Loucy (cell line): ENCODE data around the gene CDC42EP5.
A peak's percentile ranks its signal among the peaks of the same experiment; 100 is the strongest.

Experiments used
- H2AFZ ChIP-seq: fragments of 200-600 bp; sonication (generic); 2 replicates; pipeline ENCODE4 v1.6.0; 2016; ENCODE audit warnings: antibody characterized with exemption, mild to moderate bottlenecking, low read length, moderate library complexity
- H3F3A ChIP-seq: fragments of 200-600 bp; 2 replicates; pipeline ENCODE4 v1.6.0; 2016; ENCODE audit warnings: antibody characterized with exemption, low read depth, mild to moderate bottlenecking
- H3K27me3 ChIP-seq: fragments of 200-600 bp; sonication (generic); 2 replicates; pipeline ENCODE4 v1.6.1; 2014; ENCODE audit warnings: low read length, mild to moderate bottlenecking; ENCODE audit not compliant: insufficient read depth, poor library complexity, severe bottlenecking
- H3K36me3 ChIP-seq: fragments of 200-600 bp; sonication (generic); 2 replicates; pipeline ENCODE4 v1.6.1; 2016; ENCODE audit warnings: low read length; ENCODE audit not compliant: insufficient read depth
- H3K4me1 ChIP-seq: fragments of 200-600 bp; sonication (generic); 2 replicates; pipeline ENCODE4 v1.5.1; 2014; ENCODE audit warnings: low read length, mild to moderate bottlenecking; ENCODE audit not compliant: insufficient read depth, poor library complexity, severe bottlenecking
- H3K4me2 ChIP-seq: fragments of 200-600 bp; sonication (generic); 2 replicates; pipeline ENCODE4 v1.6.0; 2014; ENCODE audit warnings: antibody characterized with exemption, low read length, low read depth, mild to moderate bottlenecking; ENCODE audit not compliant: poor library complexity, severe bottlenecking
- H3K4me3 ChIP-seq: fragments of 200-600 bp; sonication (generic); 2 replicates; pipeline ENCODE4 v1.5.1; 2014; ENCODE audit warnings: low read length, mild to moderate bottlenecking, mixed read lengths; ENCODE audit not compliant: poor library complexity, severe bottlenecking
- H3K79me2 ChIP-seq: fragments of 200-600 bp; sonication (generic); 2 replicates; pipeline ENCODE4 v1.6.1; 2014; ENCODE audit warnings: low read length; ENCODE audit not compliant: insufficient read depth
- H3K9ac ChIP-seq: fragments of 200-600 bp; sonication (generic); 2 replicates; pipeline ENCODE4 v1.6.0; 2014; ENCODE audit warnings: mild to moderate bottlenecking, low read depth, low read length, moderate library complexity; ENCODE audit not compliant: poor library complexity, severe bottlenecking
- H3K9me2 ChIP-seq: fragments of 200-600 bp; sonication (generic); replicated peaks from 2 replicates; pipeline ENCODE4 v1.6.1; 2016; ENCODE audit warnings: low read depth, low read length, mixed read lengths
- H3K9me3 ChIP-seq: fragments of 200-600 bp; sonication (generic); 2 replicates; pipeline ENCODE4 v1.6.1; 2014; ENCODE audit warnings: mild to moderate bottlenecking, antibody characterized with exemption, low read length, low read depth; ENCODE audit not compliant: insufficient read depth
- H4K20me1 ChIP-seq: fragments of 200-600 bp; sonication (generic); 2 replicates; pipeline ENCODE4 v1.6.0; 2014; ENCODE audit warnings: antibody characterized with exemption, low read length, mild to moderate bottlenecking; ENCODE audit not compliant: insufficient read depth, poor library complexity, severe bottlenecking
- CTCF ChIP-seq: fragments of 200-600 bp; sonication (generic); conservative IDR thresholded peaks from 2 replicates; pipeline ENCODE4 v1.5.1; 2014; ENCODE audit warnings: mild to moderate bottlenecking, antibody characterized with exemption, low read length
- EZH2phosphoT487 ChIP-seq: fragments of 200-600 bp; IDR thresholded peaks from 2 replicates; pipeline ENCODE4 v1.6.1; 2018; ENCODE audit warnings: antibody characterized with exemption, mild to moderate bottlenecking, moderate library complexity, borderline replicate concordance

CDC42EP5 gene

GRCh38 chr19:54464630-54465425 lies 8.3 kb downstream of the CDC42EP5 start:
- peak overlapping the region; percentile 100 for H3K4me3 ChIP-seq
- H2AFZ ChIP-seq, result peak overlapping the region; percentile 97
- H3K36me3 ChIP-seq, result peaks cover 13% of the 10 kb centered on the region; the same call in 1 of the 2 replicates
- TF ChIP-seq CTCF (no peak), EZH2phosphoT487 (no peak)
- no peaks in the 10 kb centered on the region for H3K27me3 ChIP-seq
- H3K9me2 ChIP-seq, result no peaks in the 10 kb centered on the region
- peaks cover 11% of the 10 kb centered on the region for H4K20me1 ChIP-seq
- H3K9me3 ChIP-seq, result no peaks in the 10 kb centered on the region
- H3K79me2 ChIP-seq, result no peaks in the 10 kb centered on the region
- peak overlapping the region; percentile 83 for H3K9ac ChIP-seq
- peak overlapping the region; percentile 100 for H3K4me2 ChIP-seq
- H3K4me1 ChIP-seq, result peaks cover 8% of the 10 kb centered on the region
- peaks cover 5% of the 10 kb centered on the region; the same call in 1 of the 2 replicates for H3F3A ChIP-seq

GRCh38 chr19:54464044-54464629 lies 9.0 kb downstream of the CDC42EP5 start:
- no peaks in the 10 kb centered on the region for H3K79me2 ChIP-seq
- peaks cover 18% of the 10 kb centered on the region for H4K20me1 ChIP-seq
- peak overlapping the region; percentile 97 for H2AFZ ChIP-seq
- H3F3A ChIP-seq, result peaks cover 5% of the 10 kb centered on the region; the same call in 1 of the 2 replicates
- no peaks in the 10 kb centered on the region for H3K27me3 ChIP-seq
- TF ChIP-seq CTCF (no peak), EZH2phosphoT487 (no peak)
- peak overlapping the region; percentile 100 for H3K4me3 ChIP-seq
- H3K9me3 ChIP-seq, result no peaks in the 10 kb centered on the region
- H3K4me2 ChIP-seq, result peak overlapping the region; percentile 100
- peak overlapping the region; percentile 83 for H3K9ac ChIP-seq
- H3K9me2 ChIP-seq, result no peaks in the 10 kb centered on the region
- peaks cover 8% of the 10 kb centered on the region for H3K4me1 ChIP-seq
- peaks cover 20% of the 10 kb centered on the region; the same call in 1 of the 2 replicates for H3K36me3 ChIP-seq

GRCh38 chr19:54463531-54464043 lies 9.5 kb downstream of the CDC42EP5 start, which contains the start of gene LENG9:
Gene LENG9 (minus strand): TSS chr19:54463778. CDS start chr19:54463526, 252 bp downstream.
- H3K4me3 ChIP-seq, result peak within 1 kb of the TSS; percentile 100
- peak within 1 kb of the TSS; percentile 83 for H3K9ac ChIP-seq
- peaks cover 5% of the 10 kb centered on the region; the same call in 1 of the 2 replicates for H3F3A ChIP-seq
- no peaks in the 10 kb centered on the region for H3K27me3 ChIP-seq
- no peaks in the 10 kb centered on the region for H3K9me2 ChIP-seq
- TF ChIP-seq EZH2phosphoT487 (no peak), CTCF (no peak)
- peak within 1 kb of the TSS; percentile 97 for H2AFZ ChIP-seq
- peaks cover 23% of the 10 kb centered on the region for H4K20me1 ChIP-seq
- H3K79me2 ChIP-seq, result no peaks in the 10 kb centered on the region
- no peaks in the 10 kb centered on the region for H3K9me3 ChIP-seq
- peaks cover 8% of the 10 kb centered on the region for H3K4me1 ChIP-seq
- peaks cover 25% of the 10 kb centered on the region; the same call in 1 of the 2 replicates for H3K36me3 ChIP-seq
- peak within 1 kb of the TSS; percentile 100 for H3K4me2 ChIP-seq
